Inferior parietal cortex (tissue), 1 donor: ENCODE results near the gene OR13H1.
"Not testable (repeated sequence)": the region's sequence is repeated elsewhere in the genome, so short reads cannot be mapped to it uniquely, and the experiment has no call there.

Experiments
- DNase-seq: peaks from one replicate; pipeline ENCODE4 v3.0.0-alpha.2; 2016; ENCODE audit errors: extremely low spot score

Gene OR13H1

GRCh38 chrX:131543774-131544173, at the start of gene OR13H1:
OR13H1 (plus strand) TSS chrX:131544074; CDS start chrX:131544074, 0 bp downstream.
- no peak for DNase-seq

GRCh38 chrX:131501556-131501955, 42.3 kb upstream of the OR13H1 start:
- DNase-seq, result not testable (repeated sequence)

GRCh38 chrX:131513159-131513914, 30.5 kb upstream of the OR13H1 start:
- no peak for DNase-seq

- no peak for DNase-seq
Measured at GRCh38 chrX:131521824-131522223, 22.1 kb upstream of the OR13H1 start.

GRCh38 chrX:131544218-131544617, 344 bp downstream of the OR13H1 start:
- no peak for DNase-seq

- DNase-seq, result no peak
Measured at GRCh38 chrX:131549011-131549410, 5.1 kb downstream of the OR13H1 start.

- not testable (repeated sequence) for DNase-seq
Measured at GRCh38 chrX:131552453-131552852, 8.6 kb downstream of the OR13H1 start.

GRCh38 chrX:131558562-131558961, 14.7 kb downstream of the OR13H1 start:
- no peak for DNase-seq

- no peak for DNase-seq
Measured at GRCh38 chrX:131564553-131565229, 20.8 kb downstream of the OR13H1 start.

- DNase-seq, result no peak
Measured at GRCh38 chrX:131565909-131566308, 22.0 kb downstream of the OR13H1 start.

GRCh38 chrX:131571348-131571747, 27.5 kb downstream of the OR13H1 start:
- DNase-seq, result no peak

GRCh38 chrX:131572372-131573014, 28.6 kb downstream of the OR13H1 start:
- DNase-seq, result no peak

GRCh38 chrX:131577413-131577812, 33.5 kb downstream of the OR13H1 start:
- no peak for DNase-seq

- DNase-seq, result no peak
Measured at GRCh38 chrX:131577999-131578734, 34.3 kb downstream of the OR13H1 start.

- DNase-seq, result not testable (repeated sequence)
Measured at GRCh38 chrX:131578735-131579367, 35.0 kb downstream of the OR13H1 start.

- no peak for DNase-seq
Measured at GRCh38 chrX:131588995-131589394, 45.1 kb downstream of the OR13H1 start.
